SK-N-SH (cell line): ENCODE data around the gene CFAP299.

Experiments used
- CTCF ChIP-seq: fragments of 200-600 bp; sonication (generic); IDR thresholded peaks from 2 replicates; pipeline ENCODE4 v1.6.1; 2017; ENCODE audit warnings: antibody characterized with exemption, mild to moderate bottlenecking, moderate library complexity
- EP300 ChIP-seq, 2 experiments: IDR thresholded peaks; 2 replicates each; pipeline versions ENCODE4 v1.4.0 to v1.6.1; 2012; ENCODE audit warnings: borderline replicate concordance in 1 of 2, low read depth in 1 of 2, low read length in 1 of 2
- GATA2 ChIP-seq: sonication (generic); formaldehyde crosslinking; IDR thresholded peaks from 2 replicates; pipeline ENCODE4 v1.5.0; 2020; ENCODE audit warnings: mild to moderate bottlenecking, missing genetic modification reagents
- MXI1 ChIP-seq: IDR thresholded peaks from 2 replicates; pipeline ENCODE4 v1.6.1; 2012; ENCODE audit warnings: mild to moderate bottlenecking, low read depth, low read length, improper control_type of control experiment
- NFIC ChIP-seq: IDR thresholded peaks from 2 replicates; pipeline ENCODE4 v1.4.0; 2012; ENCODE audit warnings: borderline replicate concordance
- POLR2AphosphoS5 ChIP-seq: IDR thresholded peaks from 2 replicates; pipeline ENCODE4 v1.6.1; 2012; ENCODE audit warnings: low read depth, low read length
- RAD21 ChIP-seq: IDR thresholded peaks from 2 replicates; pipeline ENCODE4 v1.6.1; 2012; ENCODE audit warnings: mild to moderate bottlenecking, low read length
- USF2 ChIP-seq: fragments of 150-350 bp; IDR thresholded peaks from 2 replicates; pipeline ENCODE4 v1.6.1; 2017; ENCODE audit warnings: antibody characterized with exemption, low read length, low read depth, borderline replicate concordance
- TF ChIP-seq, protein P1 (sequence below): IDR thresholded peaks from 2 replicates; pipeline ENCODE4 v1.6.1; 2012; ENCODE audit warnings: mild to moderate bottlenecking, low read depth, low read length, moderate library complexity

DNA sequence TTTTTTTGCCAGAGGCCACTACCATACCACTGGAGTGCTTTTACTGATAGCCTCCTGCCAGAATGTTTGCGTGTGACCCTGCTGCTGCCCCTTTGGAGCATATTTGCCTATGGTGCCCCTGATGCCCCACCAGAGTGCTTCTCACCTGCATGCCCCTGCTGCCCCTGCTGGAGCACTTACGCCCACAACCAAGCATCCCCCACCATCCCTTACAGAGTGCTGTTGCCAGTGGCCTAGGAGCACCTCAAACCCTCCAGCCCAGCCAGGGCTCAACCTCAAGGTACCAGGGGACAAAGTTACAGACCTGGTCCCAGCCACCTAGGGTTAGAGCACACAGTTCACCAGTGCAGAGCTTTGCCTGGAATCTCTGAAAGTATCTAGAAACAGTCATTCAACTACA, 207.2 kb downstream of the CFAP299 start:
- TF ChIP-seq USF2 (no peak), EP300 (IDR thresholded peaks at IDR 0.05; ENCODE audit: borderline replicate concordance in 1 of 2, low read depth in 1 of 2, low read length in 1 of 2) (no peak), MXI1 (no peak), CTCF (no peak), POLR2AphosphoS5 (no peak), GATA2 (no peak), NFIC (no peak), RAD21 (no peak)
- TF ChIP-seq, protein P1, sequence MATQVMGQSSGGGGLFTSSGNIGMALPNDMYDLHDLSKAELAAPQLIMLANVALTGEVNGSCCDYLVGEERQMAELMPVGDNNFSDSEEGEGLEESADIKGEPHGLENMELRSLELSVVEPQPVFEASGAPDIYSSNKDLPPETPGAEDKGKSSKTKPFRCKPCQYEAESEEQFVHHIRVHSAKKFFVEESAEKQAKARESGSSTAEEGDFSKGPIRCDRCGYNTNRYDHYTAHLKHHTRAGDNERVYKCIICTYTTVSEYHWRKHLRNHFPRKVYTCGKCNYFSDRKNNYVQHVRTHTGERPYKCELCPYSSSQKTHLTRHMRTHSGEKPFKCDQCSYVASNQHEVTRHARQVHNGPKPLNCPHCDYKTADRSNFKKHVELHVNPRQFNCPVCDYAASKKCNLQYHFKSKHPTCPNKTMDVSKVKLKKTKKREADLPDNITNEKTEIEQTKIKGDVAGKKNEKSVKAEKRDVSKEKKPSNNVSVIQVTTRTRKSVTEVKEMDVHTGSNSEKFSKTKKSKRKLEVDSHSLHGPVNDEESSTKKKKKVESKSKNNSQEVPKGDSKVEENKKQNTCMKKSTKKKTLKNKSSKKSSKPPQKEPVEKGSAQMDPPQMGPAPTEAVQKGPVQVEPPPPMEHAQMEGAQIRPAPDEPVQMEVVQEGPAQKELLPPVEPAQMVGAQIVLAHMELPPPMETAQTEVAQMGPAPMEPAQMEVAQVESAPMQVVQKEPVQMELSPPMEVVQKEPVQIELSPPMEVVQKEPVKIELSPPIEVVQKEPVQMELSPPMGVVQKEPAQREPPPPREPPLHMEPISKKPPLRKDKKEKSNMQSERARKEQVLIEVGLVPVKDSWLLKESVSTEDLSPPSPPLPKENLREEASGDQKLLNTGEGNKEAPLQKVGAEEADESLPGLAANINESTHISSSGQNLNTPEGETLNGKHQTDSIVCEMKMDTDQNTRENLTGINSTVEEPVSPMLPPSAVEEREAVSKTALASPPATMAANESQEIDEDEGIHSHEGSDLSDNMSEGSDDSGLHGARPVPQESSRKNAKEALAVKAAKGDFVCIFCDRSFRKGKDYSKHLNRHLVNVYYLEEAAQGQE, result no peak
